Loucy (cell line): ENCODE measurements around the gene RNASE7.

Source experiments
- CTCF ChIP-seq: fragments of 200-600 bp; sonication (generic); conservative IDR thresholded peaks from 2 replicates; pipeline ENCODE4 v1.5.1; 2014; ENCODE audit warnings: mild to moderate bottlenecking, antibody characterized with exemption, low read length
- EZH2phosphoT487 ChIP-seq: fragments of 200-600 bp; IDR thresholded peaks from 2 replicates; pipeline ENCODE4 v1.6.1; 2018; ENCODE audit warnings: antibody characterized with exemption, mild to moderate bottlenecking, moderate library complexity, borderline replicate concordance

- no peak for TF ChIP-seq CTCF
- TF ChIP-seq EZH2phosphoT487, result no peak
Measured at GRCh38 chr14:21055432-21056117, 13.4 kb downstream of the RNASE7 start.
